Astrocyte of the cerebellum (primary cell): ENCODE measurements around the gene ZNF138.

Source experiments
- DNase-seq: peaks from one replicate; pipeline ENCODE4 v3.0.0-alpha.2; 2011; ENCODE audit warnings: low read depth
- H3K4me3 ChIP-seq: 2 replicates; pipeline ENCODE4 v1.5.1; 2011; ENCODE audit warnings: mild to moderate bottlenecking, low read depth, low read length, moderate library complexity
- CTCF ChIP-seq: IDR thresholded peaks from 2 replicates; pipeline ENCODE4 v1.5.1; 2012; ENCODE audit warnings: low read length, low read depth, moderate library complexity, mild to moderate bottlenecking; ENCODE audit errors: missing control alignments
- in situ Hi-C: cut with HindIII; loops from 2 replicates; pipeline ENCODE4 v1.10.0; 2017; ENCODE audit warnings: low sequenced_read_pairs

ZNF138 gene

GRCh38 chr7:64882341-64883112, 88.3 kb downstream of the ZNF138 start:
- peak overlapping the region; percentile 33 for H3K4me3 ChIP-seq
- DNase-seq, result no peak
- in situ Hi-C loops, result loop anchor here (25.0 kb wide), 1 partner anchor 220 kb away; the partner anchor contains the start of gene ZNF107
- no peak for TF ChIP-seq CTCF
